ENCODE data around the gene CBARP. TPM values are rescaled to one million over a fixed set of nuclear protein-coding genes. Genes with fewer than 3 reads are reported as not detected.

The CBARP gene
- total and polyA plus RNA-seq, 2 donors (not counting 1 experiment from before 2014, with no cell fraction given), result 0.31 to 1.5 TPM

- Histone ChIP-seq H3K27me3 (ENCODE audit: control insufficient read depth, insufficient read depth, low read length) (no peaks in the 10 kb centered on the region), H3K4me1 (ENCODE audit: control insufficient read depth, extremely low read depth, insufficient read depth, low read length) (peaks cover 48% of the 10 kb centered on the region), H2AFZ (ENCODE audit: low read length) (no peak overlapping the region), H3K9me3 (ENCODE audit: control insufficient read depth, insufficient read depth, low read depth, low read length) (no peaks in the 10 kb centered on the region), H3K36me3 (ENCODE audit: control insufficient read depth, insufficient read depth, low read length) (peaks cover 12% of the 10 kb centered on the region), H3K27ac (ENCODE audit: insufficient read depth, low read length) (peak overlapping the region; percentile 96), H3K9ac (ENCODE audit: insufficient read depth, low read length) (peak overlapping the region; percentile 77), H3K79me2 (ENCODE audit: control insufficient read depth, insufficient read depth, low read length) (peaks cover 28% of the 10 kb centered on the region), H3K4me2 (ENCODE audit: extremely low read depth, insufficient read depth, low read length) (peak overlapping the region; percentile 96), H3K4me3 (replicated peaks in 1 of 4; ENCODE audit: control extremely low read depth in 1 of 4, insufficient read depth in 1 of 4, low read depth in 3 of 4, low read length in 4 of 4) (peak overlapping the region; percentile 51 to 61 (median 56)), H4K20me1 (ENCODE audit: control insufficient read depth, extremely low read depth, insufficient read depth, low read length) (no peaks in the 10 kb centered on the region)
- DNase-seq (ENCODE audit: low read depth in 2 of 2), result peak in 1 of 2 donors; percentile 42
- TF ChIP-seq CTCF (conservative IDR thresholded peaks at IDR 0.05 in 1 of 2, IDR thresholded peaks at IDR 0.05 in 1 of 2; ENCODE audit: low read depth in 1 of 2, low read length in 2 of 2) (peak; percentile 67 to 71), EZH2 (IDR thresholded peaks at IDR 0.05; ENCODE audit: low read length, missing control alignments) (no peak)
Measured at GRCh38 chr19:1266916-1267476, 29.2 kb upstream of the CBARP start.

- Histone ChIP-seq H3K4me3 (replicated peaks in 1 of 4; ENCODE audit: control extremely low read depth in 1 of 4, insufficient read depth in 1 of 4, low read depth in 3 of 4, low read length in 4 of 4) (peak overlapping the region; percentile 27 to 61 (median 56)), H3K27me3 (ENCODE audit: control insufficient read depth, insufficient read depth, low read length) (no peaks in the 10 kb centered on the region), H3K4me2 (ENCODE audit: extremely low read depth, insufficient read depth, low read length) (peak overlapping the region; percentile 96), H3K27ac (ENCODE audit: insufficient read depth, low read length) (peak overlapping the region; percentile 96), H3K9me3 (ENCODE audit: control insufficient read depth, insufficient read depth, low read depth, low read length) (no peaks in the 10 kb centered on the region), H2AFZ (ENCODE audit: low read length) (no peak overlapping the region), H3K4me1 (ENCODE audit: control insufficient read depth, extremely low read depth, insufficient read depth, low read length) (peaks cover 48% of the 10 kb centered on the region), H3K36me3 (ENCODE audit: control insufficient read depth, insufficient read depth, low read length) (peaks cover 5% of the 10 kb centered on the region), H3K9ac (ENCODE audit: insufficient read depth, low read length) (peak overlapping the region; percentile 80), H3K79me2 (ENCODE audit: control insufficient read depth, insufficient read depth, low read length) (peaks cover 21% of the 10 kb centered on the region), H4K20me1 (ENCODE audit: control insufficient read depth, extremely low read depth, insufficient read depth, low read length) (no peaks in the 10 kb centered on the region)
- peak; percentile 80 to 83 for DNase-seq (ENCODE audit: low read depth in 2 of 2)
- TF ChIP-seq CTCF (conservative IDR thresholded peaks at IDR 0.05 in 1 of 2, IDR thresholded peaks at IDR 0.05 in 1 of 2; ENCODE audit: low read depth in 1 of 2, low read length in 2 of 2), result no peak
Measured at GRCh38 chr19:1266129-1266915, 28.5 kb upstream of the CBARP start.

GRCh38 chr19:1265615-1266128, 27.9 kb upstream of the CBARP start:
- H2AFZ ChIP-seq (ENCODE audit: low read length), result no peak overlapping the region
- H4K20me1 ChIP-seq (ENCODE audit: control insufficient read depth, extremely low read depth, insufficient read depth, low read length), result no peaks in the 10 kb centered on the region
- peaks cover 15% of the 10 kb centered on the region for H3K79me2 ChIP-seq (ENCODE audit: control insufficient read depth, insufficient read depth, low read length)
- peaks cover 45% of the 10 kb centered on the region for H3K4me1 ChIP-seq (ENCODE audit: control insufficient read depth, extremely low read depth, insufficient read depth, low read length)
- peak overlapping the region; percentile 80 for H3K9ac ChIP-seq (ENCODE audit: insufficient read depth, low read length)
- peak overlapping the region; percentile 96 for H3K27ac ChIP-seq (ENCODE audit: insufficient read depth, low read length)
- no peaks in the 10 kb centered on the region for H3K36me3 ChIP-seq (ENCODE audit: control insufficient read depth, insufficient read depth, low read length)
- H3K4me2 ChIP-seq (ENCODE audit: extremely low read depth, insufficient read depth, low read length), result peak overlapping the region; percentile 91
- H3K9me3 ChIP-seq (ENCODE audit: control insufficient read depth, insufficient read depth, low read depth, low read length), result no peaks in the 10 kb centered on the region
- H3K27me3 ChIP-seq (ENCODE audit: control insufficient read depth, insufficient read depth, low read length), result no peaks in the 10 kb centered on the region
- TF ChIP-seq EZH2 (IDR thresholded peaks at IDR 0.05; ENCODE audit: low read length, missing control alignments), result no peak
- TF ChIP-seq CTCF (conservative IDR thresholded peaks at IDR 0.05 in 1 of 2, IDR thresholded peaks at IDR 0.05 in 1 of 2; ENCODE audit: low read depth in 1 of 2, low read length in 2 of 2), result no peak
- peak overlapping the region; percentile 27 to 61 (median 45) for H3K4me3 ChIP-seq (replicated peaks in 1 of 4; ENCODE audit: control extremely low read depth in 1 of 4, insufficient read depth in 1 of 4, low read depth in 3 of 4, low read length in 4 of 4)
- peak; percentile 73 to 80 for DNase-seq (ENCODE audit: low read depth in 2 of 2)
